HG03442 (cell line): Measurements from ENCODE around the gene MED4.

Experiments
- ATAC-seq: cut with Tn5 transposase; IDR thresholded peaks from one replicate; pipeline ENCODE4 v1.9.1; 2021; ENCODE audit warnings: mild to moderate bottlenecking, moderate library complexity; ENCODE audit not compliant: unreplicated experiment

The MED4 gene, protein sequence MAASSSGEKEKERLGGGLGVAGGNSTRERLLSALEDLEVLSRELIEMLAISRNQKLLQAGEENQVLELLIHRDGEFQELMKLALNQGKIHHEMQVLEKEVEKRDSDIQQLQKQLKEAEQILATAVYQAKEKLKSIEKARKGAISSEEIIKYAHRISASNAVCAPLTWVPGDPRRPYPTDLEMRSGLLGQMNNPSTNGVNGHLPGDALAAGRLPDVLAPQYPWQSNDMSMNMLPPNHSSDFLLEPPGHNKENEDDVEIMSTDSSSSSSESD

DNA sequence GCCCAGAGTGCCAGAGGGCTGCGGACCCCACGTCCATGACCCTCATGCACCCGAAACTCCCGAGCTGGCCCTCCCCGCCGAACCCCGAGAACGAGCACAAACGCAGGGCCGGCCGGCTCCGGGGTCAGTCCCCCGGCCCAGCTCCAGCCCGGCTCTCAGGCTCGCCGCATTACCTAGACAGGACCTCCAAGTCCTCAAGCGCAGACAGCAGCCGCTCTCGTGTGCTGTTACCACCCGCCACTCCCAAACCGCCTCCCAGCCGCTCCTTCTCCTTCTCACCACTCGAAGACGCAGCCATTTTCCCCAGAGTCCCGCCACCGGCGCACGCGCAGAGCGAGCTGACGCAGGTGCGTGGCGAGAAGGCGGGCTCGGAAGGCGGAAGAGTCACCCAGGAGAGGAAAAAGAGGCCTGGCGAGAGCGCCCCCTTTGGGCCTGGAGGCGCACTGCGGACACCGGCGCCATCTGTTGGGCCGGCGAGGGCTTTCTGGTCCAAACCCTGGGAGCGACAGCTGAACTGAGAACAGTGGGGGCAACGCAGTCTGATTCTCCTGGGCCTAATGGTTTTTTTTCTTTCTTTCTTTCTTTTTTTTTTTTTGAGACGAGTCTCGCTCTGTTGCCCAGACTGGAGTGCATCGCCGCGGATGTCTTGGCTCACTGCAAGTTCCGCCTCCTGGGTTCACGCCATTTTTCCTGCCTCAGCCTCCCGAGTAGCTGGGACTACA is at the start of gene MED4:
Gene MED4, minus strand, starts transcription at position 324 of the 722 bp plus-strand sequence. Its CDS starts 26 bp downstream, at position 298.
- peak; percentile 94 for ATAC-seq

GRCh38 chr13:48144413-48145035 is 49.6 kb upstream of the MED4 start:
- ATAC-seq = no peak

GRCh38 chr13:48142436-48142835 is 47.5 kb upstream of the MED4 start:
- peak; percentile 86 for ATAC-seq

GRCh38 chr13:48138270-48138669 is 43.4 kb upstream of the MED4 start:
- no peak for ATAC-seq

- no peak for ATAC-seq
Observed at GRCh38 chr13:48132961-48133360, 38.1 kb upstream of the MED4 start.

DNA sequence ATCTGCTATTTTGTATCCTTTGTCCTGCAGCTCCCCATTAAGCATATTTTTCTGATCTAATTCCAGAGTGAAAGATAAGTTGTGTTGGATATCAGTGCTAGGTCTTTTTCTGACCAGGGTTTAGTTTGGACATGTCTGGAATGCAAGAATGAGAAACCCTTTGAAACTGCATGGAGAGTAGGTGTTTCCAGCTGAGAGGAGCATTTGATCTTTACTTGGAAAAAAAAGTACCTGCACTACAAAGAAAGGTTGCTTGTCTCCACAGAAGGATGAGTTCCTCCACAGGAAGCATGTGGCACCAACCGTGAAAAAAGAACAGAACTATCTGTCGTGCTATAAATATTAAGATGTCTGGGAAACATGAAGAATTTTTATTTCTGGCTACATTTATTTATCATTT is 36.6 kb upstream of the MED4 start:
- ATAC-seq = no peak

- peak; percentile 63 for ATAC-seq
Observed at GRCh38 chr13:48126944-48127830, 32.3 kb upstream of the MED4 start.

- no peak for ATAC-seq
Observed at GRCh38 chr13:48125794-48126228, 30.9 kb upstream of the MED4 start.

GRCh38 chr13:48123812-48124211 is 28.9 kb upstream of the MED4 start:
- ATAC-seq = no peak

DNA sequence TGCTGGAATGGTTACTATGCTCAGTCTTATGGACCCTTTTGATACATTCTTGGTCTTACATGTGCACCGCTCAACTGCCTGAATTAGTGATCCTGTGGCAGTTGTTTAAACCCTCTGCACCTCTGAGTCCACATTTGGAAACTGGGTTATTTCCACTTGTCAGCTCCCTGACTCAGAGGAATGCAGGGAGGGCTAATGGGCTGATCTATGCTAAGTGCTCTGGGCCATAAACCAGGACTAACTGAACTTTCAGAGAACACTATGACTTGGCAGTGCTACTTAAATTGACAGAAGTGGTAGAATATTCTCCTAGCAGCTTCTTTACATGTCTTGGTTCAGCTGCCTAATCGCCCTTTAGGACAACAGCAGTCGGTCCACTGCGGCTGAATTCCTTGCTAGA is 26.8 kb upstream of the MED4 start:
- ATAC-seq = no peak

- no peak for ATAC-seq
Observed at GRCh38 chr13:48120241-48120640, 25.3 kb upstream of the MED4 start.

DNA sequence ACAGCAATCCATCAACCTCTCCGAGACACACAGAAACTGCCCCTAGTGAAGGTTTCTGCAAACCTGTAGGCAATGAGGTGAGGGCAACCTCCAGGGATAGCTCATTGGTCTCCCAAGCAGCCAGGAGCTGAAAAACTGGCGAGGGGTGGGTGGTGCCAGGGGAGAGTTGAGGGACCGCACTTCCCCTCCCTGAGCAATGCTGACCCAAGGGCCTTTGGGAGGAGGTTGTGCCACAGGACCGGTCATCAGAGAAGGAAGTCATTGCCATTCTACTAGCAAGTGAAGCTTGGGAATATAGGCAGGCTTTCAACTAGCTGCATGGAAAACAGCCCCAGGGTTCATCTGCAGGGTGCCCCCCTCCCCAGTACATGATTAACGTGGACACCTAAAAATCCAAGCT is 23.1 kb upstream of the MED4 start:
- ATAC-seq = no peak

- ATAC-seq = no peak
Observed at GRCh38 chr13:48116808-48117207, 21.9 kb upstream of the MED4 start.

DNA sequence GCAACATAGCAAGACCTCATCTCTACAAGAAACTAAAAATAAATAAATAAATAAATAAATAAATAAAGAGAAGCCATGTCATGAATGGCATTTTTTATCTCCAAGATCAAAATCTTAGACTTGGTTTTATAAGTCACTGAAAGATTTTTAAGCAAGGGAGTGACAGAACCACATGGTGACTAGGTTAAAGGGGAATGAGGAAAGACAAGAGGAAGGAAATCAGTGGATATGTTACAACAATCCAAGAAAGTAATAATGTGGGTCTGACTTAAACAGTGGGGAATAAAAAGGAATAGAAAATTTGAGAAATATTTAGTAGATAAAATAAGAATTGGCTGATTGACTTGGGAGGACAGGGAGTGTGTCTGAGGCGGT is 18.8 kb upstream of the MED4 start:
- ATAC-seq = no peak

GRCh38 chr13:48112896-48113755 is 18.2 kb upstream of the MED4 start:
- ATAC-seq = no peak

GRCh38 chr13:48110931-48111721 is 16.2 kb upstream of the MED4 start:
- no peak for ATAC-seq

- ATAC-seq = no peak
Observed at GRCh38 chr13:48110132-48110868, 15.4 kb upstream of the MED4 start.

DNA sequence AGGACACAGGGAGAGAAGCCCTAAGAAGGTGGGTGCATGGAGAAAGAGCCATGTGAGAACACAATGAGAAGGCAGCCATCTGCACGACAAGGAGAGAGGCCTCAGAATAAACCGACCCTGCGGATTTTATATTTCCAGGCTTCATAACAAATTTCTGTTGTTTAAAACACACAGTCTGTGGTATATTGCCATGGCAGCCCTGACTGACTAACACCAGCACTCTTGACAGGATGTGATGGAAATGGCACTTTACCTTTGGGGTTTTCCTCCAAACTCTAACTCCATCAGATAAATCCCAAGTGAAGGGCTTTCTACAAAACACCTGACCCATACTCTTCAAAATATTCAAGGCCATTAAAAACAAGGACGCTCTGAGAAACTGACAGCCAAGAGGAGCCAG is 13.2 kb upstream of the MED4 start:
- ATAC-seq = no peak

DNA sequence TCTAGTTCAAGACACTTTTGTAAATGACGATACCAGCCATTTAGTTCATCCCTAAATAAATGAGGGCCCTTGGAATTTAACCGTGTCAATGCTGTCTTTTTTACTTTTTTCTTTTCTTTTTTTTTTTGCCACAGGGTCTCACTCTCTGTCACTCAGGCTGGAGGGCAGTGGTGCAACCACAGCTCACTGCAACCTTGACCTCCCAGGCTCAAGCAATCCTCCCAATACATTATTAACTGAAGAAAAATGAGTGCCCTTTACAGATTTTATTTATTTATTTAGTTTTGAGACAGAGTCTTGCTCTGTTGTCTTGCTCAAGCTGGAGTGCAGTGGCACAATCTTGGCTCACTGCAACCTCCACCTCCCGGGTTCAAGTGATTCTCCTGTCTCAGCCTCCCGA is 2.9 kb upstream of the MED4 start:
- no peak for ATAC-seq
